HEK293 (cell line): Measurements from ENCODE around the gene TLL2.

ENCODE experiments used
- BCL11A ChIP-seq: fragments of 450-650 bp; formaldehyde crosslinking; IDR thresholded peaks from 2 replicates; pipeline ENCODE4 v1.5.1; 2016; ENCODE audit warnings: low read depth, missing biosample characterization, missing genetic modification characterization
- CTCF ChIP-seq: fragments of 450-650 bp; formaldehyde crosslinking; IDR thresholded peaks from 2 replicates; pipeline ENCODE4 v1.5.1; 2016; ENCODE audit warnings: missing biosample characterization, missing genetic modification characterization
- GLIS2 ChIP-seq: fragments of 450-650 bp; formaldehyde crosslinking; IDR thresholded peaks from 2 replicates; pipeline ENCODE4 v1.5.1; 2016; ENCODE audit warnings: missing biosample characterization, missing genetic modification characterization
- TCF7L2 ChIP-seq: IDR thresholded peaks from 2 replicates; pipeline ENCODE4 v1.6.1; 2011; ENCODE audit warnings: low read depth, mild to moderate bottlenecking, inconsistent platforms, low read length, moderate library complexity, borderline replicate concordance
- ZBTB7A ChIP-seq: fragments of 450-650 bp; formaldehyde crosslinking; IDR thresholded peaks from 2 replicates; pipeline ENCODE4 v1.5.1; 2016; ENCODE audit warnings: low read depth, missing biosample characterization, missing genetic modification characterization
- ZNF184 ChIP-seq: fragments of 450-650 bp; IDR thresholded peaks from 2 replicates; pipeline ENCODE4 v1.5.1; 2018; ENCODE audit warnings: missing biosample characterization, mild to moderate bottlenecking, missing genetic modification characterization
- ZNF24 ChIP-seq: fragments of 450-650 bp; formaldehyde crosslinking; IDR thresholded peaks from 2 replicates; pipeline ENCODE4 v1.5.1; 2016; ENCODE audit warnings: missing biosample characterization, missing genetic modification characterization
- ZNF350 ChIP-seq: fragments of 450-650 bp; formaldehyde crosslinking; IDR thresholded peaks from 2 replicates; pipeline ENCODE4 v1.5.0; 2017; ENCODE audit warnings: missing biosample characterization, mild to moderate bottlenecking, missing genetic modification characterization
- ZNF660 ChIP-seq: fragments of 450-650 bp; IDR thresholded peaks from 2 replicates; pipeline ENCODE4 v1.5.1; 2018; ENCODE audit warnings: missing biosample characterization, mild to moderate bottlenecking, missing genetic modification characterization
- ZNF677 ChIP-seq: fragments of 450-650 bp; IDR thresholded peaks from 2 replicates; pipeline ENCODE4 v1.5.0; 2018; ENCODE audit warnings: missing biosample characterization, mild to moderate bottlenecking, missing genetic modification characterization, moderate library complexity

GRCh38 chr10:96500519-96500918 is 13.2 kb downstream of the TLL2 start:
- no peak for TF ChIP-seq GLIS2 (tag by site-specific recombination)
- no peak for TF ChIP-seq ZNF677 (tag by site-specific recombination)
- TF ChIP-seq ZNF660 (tag by site-specific recombination), result no peak
- no peak for TF ChIP-seq CTCF (tag by site-specific recombination)
- TF ChIP-seq ZBTB7A, result no peak
- no peak for TF ChIP-seq ZNF24 (tag by site-specific recombination)
- no peak for TF ChIP-seq ZNF184 (tag by site-specific recombination)
- no peak for TF ChIP-seq TCF7L2
- TF ChIP-seq ZNF350 (tag by site-specific recombination), result no peak
- TF ChIP-seq BCL11A (tag by site-specific recombination), result no peak
